Renal pelvis (tissue), 4 donors: Measurements from ENCODE around the gene RAB33B. TPM values are rescaled to one million over a fixed set of nuclear protein-coding genes. Genes with fewer than 3 reads are reported as not detected.

ENCODE experiments used
- DNase-seq: peaks from one replicate; pipeline ENCODE4 v3.0.0-alpha.2; 2013
- polyA plus RNA-seq, 3 donors: library from polyadenylated mRNA; unstranded; fragments of 120-200 nt; gene quantifications; one replicate each; pipeline ENCODE4 v1.2.1, GENCODE V29; 2013; ENCODE audit not compliant: insufficient read length in 3 of 3

Gene RAB33B
- polyA plus RNA-seq, 3 donors: 8.8 to 11.3 (median 11.0) TPM

GRCh38 chr4:139501927-139502899 lies 48.3 kb downstream of the RAB33B start:
- DNase-seq: no peak

GRCh38 chr4:139503622-139504166 lies 49.8 kb downstream of the RAB33B start:
- no peak for DNase-seq

GRCh38 chr4:139506774-139507173 lies 52.9 kb downstream of the RAB33B start:
- no peak for DNase-seq

- no peak for DNase-seq
Observed at GRCh38 chr4:139508581-139509237, 54.8 kb downstream of the RAB33B start.

GRCh38 chr4:139509727-139510410 lies 55.9 kb downstream of the RAB33B start:
- no peak for DNase-seq

- no peak for DNase-seq
Observed at GRCh38 chr4:139511320-139511719, 57.4 kb downstream of the RAB33B start.

- DNase-seq: no peak
Observed at GRCh38 chr4:139514382-139515059, 60.6 kb downstream of the RAB33B start.

GRCh38 chr4:139515531-139515958 lies 61.6 kb downstream of the RAB33B start:
- DNase-seq: no peak

GRCh38 chr4:139521754-139522401 lies 68.0 kb downstream of the RAB33B start:
- no peak for DNase-seq

- no peak for DNase-seq
Observed at GRCh38 chr4:139522457-139522856, 68.5 kb downstream of the RAB33B start.

- DNase-seq: no peak
Observed at GRCh38 chr4:139523076-139523475, 69.2 kb downstream of the RAB33B start.

- DNase-seq: no peak
Observed at GRCh38 chr4:139524062-139524631, 70.2 kb downstream of the RAB33B start.

- DNase-seq: no peak
Observed at GRCh38 chr4:139525414-139525813, 71.5 kb downstream of the RAB33B start.

Other genes with a start within 250 kb of the RAB33B start
- gene MGARP, start 173.9 kb upstream of the RAB33B start, polyA plus RNA-seq: under 1 TPM in 2 of 3 donors, not detected in 1; 0.34 to 0.44 TPM
- 10 to 100 TPM; 32.3 to 32.9 (median 32.5) TPM for gene NAA15, start 152.6 kb upstream of the RAB33B start, polyA plus RNA-seq
- 10 to 100 TPM; 86.8 to 99.7 (median 90.0) TPM for gene NDUFC1, start 151.6 kb upstream of the RAB33B start, polyA plus RNA-seq
- gene SETD7, start 102.1 kb downstream of the RAB33B start, polyA plus RNA-seq: 10 to 100 TPM; 11.0 to 12.1 (median 12.0) TPM
- gene MGST2, start 211.7 kb downstream of the RAB33B start, polyA plus RNA-seq: 10 to 100 TPM; 56.6 to 59.9 (median 58.0) TPM